GM03348 (cell line): ENCODE results near the gene THOC2.
"Not testable (repeated sequence)": the region's sequence is repeated elsewhere in the genome, so short reads cannot be mapped to it uniquely, and the experiment has no call there.

Source experiments
- DNase-seq: peaks from one replicate; pipeline ENCODE4 v3.0.0; 2012; ENCODE audit warnings: low spot score

THOC2 gene, protein sequence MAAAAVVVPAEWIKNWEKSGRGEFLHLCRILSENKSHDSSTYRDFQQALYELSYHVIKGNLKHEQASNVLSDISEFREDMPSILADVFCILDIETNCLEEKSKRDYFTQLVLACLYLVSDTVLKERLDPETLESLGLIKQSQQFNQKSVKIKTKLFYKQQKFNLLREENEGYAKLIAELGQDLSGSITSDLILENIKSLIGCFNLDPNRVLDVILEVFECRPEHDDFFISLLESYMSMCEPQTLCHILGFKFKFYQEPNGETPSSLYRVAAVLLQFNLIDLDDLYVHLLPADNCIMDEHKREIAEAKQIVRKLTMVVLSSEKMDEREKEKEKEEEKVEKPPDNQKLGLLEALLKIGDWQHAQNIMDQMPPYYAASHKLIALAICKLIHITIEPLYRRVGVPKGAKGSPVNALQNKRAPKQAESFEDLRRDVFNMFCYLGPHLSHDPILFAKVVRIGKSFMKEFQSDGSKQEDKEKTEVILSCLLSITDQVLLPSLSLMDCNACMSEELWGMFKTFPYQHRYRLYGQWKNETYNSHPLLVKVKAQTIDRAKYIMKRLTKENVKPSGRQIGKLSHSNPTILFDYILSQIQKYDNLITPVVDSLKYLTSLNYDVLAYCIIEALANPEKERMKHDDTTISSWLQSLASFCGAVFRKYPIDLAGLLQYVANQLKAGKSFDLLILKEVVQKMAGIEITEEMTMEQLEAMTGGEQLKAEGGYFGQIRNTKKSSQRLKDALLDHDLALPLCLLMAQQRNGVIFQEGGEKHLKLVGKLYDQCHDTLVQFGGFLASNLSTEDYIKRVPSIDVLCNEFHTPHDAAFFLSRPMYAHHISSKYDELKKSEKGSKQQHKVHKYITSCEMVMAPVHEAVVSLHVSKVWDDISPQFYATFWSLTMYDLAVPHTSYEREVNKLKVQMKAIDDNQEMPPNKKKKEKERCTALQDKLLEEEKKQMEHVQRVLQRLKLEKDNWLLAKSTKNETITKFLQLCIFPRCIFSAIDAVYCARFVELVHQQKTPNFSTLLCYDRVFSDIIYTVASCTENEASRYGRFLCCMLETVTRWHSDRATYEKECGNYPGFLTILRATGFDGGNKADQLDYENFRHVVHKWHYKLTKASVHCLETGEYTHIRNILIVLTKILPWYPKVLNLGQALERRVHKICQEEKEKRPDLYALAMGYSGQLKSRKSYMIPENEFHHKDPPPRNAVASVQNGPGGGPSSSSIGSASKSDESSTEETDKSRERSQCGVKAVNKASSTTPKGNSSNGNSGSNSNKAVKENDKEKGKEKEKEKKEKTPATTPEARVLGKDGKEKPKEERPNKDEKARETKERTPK (N-terminal part only)

DNA sequence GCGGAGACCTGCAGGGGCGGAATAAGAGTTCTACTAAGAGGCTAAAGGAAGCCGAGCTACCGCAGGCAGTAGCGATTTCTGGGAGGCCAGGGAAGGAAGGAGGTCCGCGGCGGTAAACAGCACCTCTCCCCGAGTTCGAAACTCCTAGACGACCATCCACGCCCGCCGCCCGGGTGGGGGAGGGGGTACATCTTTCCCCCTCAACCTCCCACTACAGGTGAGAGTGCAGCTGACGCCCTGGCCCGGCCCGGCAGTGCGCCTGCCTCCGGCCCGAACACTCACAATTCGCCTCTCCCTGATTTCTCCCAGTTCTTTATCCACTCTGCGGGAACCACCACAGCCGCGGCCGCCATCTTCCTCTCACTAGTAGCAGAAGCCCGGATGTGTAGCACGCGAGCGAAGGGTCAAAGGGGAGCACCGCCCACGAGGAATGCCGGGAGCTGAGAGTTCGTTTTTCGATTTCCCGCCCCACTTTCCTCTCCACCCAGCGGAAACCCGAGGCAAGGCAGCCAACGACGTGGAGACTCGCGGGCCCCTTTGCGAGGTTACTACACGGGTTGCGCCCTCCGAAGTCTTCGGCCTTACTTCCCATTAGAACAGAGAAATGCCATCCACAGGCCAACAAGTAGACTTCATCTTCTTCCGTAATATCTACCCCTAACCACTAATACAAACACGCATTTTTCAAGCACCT, at the start of gene THOC2:
Gene THOC2, minus strand, starts transcription at position 383 of the 694 bp plus-strand sequence. Its CDS starts 30 bp downstream, at position 353.
- DNase-seq, result peak; percentile 89

DNA sequence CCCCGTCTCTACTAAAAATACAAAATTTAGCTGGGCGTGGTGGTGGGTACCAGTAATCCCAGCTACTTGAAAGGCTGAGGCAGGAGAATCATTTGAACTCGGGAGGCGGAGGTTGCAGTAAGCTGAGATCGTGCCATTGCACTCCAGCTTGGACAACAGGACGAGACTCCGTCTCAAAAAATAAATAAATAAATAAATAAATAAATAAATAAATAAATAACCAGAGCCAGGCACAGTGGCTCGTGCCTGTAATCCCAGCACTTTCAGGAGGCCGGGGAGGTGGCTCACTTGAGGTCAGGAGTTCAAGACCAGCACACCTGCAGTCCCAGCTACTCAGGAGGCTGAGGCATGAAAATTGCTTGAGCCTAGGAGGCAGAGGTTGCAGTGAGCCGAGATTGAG, 48.9 kb upstream of the THOC2 start:
- DNase-seq, result not testable (repeated sequence)

DNA sequence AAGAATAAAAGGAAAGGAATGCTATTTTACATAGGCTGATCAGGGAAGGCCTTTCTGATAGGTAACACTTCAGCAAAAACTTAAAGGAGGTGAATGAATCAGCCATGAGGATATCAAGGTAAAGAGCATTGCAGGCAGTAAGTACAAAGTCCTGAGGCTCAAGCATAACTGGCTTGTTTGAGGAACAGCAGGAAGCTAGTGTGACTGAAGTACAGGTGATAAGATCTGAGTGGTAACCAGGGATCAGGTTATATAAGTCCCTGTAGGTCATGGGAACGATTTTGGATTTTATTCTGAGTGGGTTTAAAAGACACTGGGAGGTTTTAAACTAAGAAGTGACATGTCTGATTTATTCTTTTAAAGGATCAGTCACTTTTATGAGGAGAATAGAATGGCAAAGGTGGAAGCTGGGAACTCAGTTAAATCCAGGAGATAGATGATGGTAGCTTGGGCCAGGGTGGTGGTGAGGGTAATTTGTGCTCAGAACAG, 47.1 kb upstream of the THOC2 start:
- DNase-seq, result no peak

DNA sequence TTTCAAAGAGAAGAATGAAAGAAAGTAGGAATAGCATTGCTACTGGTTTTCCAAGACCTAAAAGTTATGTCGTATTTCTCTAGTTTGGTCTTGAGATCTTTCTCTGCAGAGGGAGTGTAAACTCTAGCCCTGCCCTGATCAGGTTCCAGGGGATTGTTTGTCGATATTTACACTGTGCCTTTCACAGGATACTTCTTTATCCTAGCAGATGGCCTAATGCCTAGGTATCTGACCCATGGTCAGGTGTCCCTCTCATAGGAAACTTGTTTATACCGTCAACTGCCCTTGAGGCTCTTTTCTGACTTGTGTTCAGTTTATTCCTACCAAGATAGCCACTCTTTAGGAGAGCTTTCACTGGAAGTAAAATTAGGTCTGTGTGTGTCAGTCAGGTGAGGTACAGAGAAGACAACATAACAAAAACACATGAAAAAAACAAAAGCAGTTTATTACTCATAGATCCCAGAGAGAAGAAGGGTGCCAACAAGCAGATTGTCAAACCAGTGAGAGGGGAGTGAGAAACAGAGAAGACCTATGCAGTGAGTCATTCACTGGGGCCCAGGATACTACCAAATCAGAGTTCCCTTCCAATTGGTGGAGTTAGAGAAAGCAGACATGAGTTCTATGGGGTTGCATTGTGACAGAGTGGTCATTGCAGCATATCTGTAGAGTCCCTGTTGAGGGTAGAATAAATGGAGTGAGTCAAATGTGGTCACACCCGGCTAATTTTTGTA, 40.6 kb upstream of the THOC2 start:
- no peak for DNase-seq

DNA sequence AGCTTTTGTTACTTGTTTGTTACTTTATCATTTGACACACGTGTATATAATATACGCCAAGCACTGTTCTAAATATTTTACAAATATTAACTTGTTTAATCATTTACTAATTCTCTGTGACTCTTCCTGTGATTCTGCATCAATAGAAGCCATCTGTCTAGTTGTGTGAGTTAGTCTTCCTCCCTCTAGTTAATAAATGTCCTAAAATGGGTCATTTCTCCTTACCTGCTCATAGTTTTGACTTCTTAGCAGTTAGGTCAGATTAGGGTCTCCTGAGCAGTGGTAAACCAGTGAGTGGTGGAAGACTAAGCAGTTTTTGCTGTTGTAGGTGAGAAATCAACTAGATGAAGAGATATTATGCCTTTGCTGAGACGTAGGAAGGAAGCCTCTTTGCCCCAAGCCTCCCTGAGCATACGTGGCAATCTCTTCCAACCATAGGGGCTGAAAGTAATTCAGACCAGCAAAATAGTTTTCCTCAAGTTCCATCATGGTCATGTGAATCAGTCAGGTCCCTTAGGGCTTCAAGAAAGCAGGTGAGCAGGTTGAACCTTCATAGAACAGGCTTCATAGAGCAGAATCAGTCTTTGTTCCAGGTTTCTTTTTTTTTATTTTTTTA, 38.7 kb upstream of the THOC2 start:
- no peak for DNase-seq

DNA sequence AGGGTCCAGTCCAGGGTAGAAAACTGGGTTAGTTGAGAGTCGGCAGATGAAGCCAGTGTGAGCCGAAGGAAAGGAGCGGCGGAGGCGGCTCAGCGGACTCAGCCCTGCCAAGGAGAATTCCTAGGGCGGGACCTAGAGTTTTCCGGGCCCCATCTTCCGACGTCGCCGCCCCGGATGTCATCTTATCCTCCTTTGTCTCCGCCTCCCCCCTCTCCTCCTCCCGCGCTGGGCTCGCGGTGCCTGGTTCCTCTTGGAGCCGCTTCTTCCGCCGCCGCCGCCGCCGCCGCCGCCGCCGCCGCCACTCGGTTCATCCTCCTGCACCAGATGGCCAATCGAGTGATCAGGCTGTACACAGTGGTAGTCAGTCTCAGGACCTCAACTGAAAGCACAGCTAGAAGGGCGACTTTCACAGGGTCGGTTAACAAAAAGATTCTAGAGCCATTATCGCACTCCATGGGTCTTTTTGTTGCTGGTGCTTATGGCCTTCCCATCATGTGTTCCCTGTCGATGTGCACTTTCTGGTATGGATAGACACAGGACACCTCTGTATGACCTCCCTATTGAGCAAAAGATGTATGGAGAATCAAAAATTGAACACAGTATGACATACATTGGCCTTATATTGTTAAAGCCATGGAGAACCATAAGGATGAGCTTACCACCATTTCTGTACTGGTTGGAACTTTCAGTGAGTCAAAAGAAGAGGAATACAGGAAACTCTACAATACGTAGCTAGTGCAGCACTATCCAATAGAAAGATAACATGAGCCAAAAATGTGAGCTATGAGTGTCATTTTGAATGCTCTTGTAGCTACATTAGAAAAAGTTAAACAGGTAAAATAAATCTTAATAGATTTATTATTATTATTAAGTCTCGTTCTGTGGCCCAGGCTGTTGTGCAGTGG, 32.4 kb upstream of the THOC2 start:
- DNase-seq, result peak; percentile 91

DNA sequence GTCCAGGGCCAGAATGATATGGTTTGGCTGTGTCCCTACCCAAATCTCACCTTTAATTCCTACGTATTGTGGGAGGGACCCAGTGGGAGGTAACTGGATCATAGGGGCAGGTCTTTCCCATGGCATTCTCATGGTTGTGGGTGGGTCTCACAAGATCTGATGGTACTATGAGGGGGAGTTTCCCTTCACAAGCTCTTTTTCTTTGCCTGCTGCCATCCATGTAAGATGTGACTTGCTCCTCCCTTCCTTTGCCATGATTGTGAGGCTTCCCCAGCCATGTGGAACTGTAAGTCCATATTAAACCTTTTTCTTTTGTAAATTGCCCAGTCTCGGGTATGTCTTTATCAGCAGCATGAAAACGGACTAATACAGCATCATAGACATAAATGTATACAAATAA, 27.0 kb upstream of the THOC2 start:
- not testable (repeated sequence) for DNase-seq

DNA sequence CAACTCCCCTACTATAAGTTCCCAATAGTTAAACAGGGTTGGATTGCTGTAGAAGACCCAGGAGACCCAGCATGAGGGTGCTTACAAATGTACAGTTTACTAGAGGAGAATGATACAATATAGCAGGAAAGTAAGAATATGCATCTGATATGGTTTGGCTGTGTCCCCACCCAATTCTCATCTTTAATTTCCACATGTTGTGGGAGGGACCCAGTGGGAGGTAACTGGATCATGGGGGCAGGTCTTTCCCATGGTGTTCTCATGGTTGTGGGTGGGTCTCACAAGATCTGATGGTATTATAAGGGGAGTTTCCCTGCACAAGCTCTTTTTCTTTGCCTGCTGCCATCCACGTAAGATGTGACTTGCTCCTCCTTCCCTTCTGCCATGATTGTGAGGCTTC, 24.9 kb upstream of the THOC2 start:
- not testable (repeated sequence) for DNase-seq

DNA sequence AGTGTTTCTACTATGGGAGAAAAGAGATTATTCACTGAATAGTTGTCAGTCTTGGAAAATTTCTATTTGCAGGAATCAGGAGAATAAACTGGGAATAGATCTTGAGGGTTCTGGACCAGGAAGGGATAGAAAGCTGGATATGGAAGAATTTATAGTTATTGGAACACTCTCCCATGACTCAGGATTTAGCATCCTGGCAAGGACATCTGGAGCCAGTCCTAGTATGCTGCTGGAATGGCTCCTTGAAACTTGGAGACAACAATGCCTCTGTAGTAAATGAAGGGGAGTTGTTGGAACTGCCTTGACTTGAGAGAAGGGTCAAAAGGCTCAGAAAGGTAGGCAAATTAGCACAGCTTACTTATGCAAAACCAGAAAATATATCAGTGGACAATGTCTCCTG, 23.5 kb upstream of the THOC2 start:
- DNase-seq, result peak; percentile 67

DNA sequence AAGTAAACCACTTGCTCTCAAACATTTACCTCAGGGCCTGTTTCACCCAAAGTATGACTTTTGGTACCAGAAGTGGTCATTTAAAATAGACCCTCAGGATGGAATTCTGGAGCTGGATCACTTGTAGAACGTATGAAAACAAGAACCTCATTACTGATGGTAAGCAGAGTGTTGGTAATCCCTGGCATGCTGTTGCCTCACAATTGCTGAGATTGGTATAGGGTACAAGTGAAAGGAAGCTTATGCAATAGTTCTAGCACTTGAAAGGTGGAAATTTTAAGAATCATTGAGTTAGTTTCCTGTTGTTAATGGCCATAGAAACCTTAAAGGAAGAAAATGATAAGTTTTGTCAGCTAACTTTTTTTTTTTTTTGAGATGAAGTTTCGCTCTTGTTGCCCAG, 22.3 kb upstream of the THOC2 start:
- DNase-seq, result no peak

DNA sequence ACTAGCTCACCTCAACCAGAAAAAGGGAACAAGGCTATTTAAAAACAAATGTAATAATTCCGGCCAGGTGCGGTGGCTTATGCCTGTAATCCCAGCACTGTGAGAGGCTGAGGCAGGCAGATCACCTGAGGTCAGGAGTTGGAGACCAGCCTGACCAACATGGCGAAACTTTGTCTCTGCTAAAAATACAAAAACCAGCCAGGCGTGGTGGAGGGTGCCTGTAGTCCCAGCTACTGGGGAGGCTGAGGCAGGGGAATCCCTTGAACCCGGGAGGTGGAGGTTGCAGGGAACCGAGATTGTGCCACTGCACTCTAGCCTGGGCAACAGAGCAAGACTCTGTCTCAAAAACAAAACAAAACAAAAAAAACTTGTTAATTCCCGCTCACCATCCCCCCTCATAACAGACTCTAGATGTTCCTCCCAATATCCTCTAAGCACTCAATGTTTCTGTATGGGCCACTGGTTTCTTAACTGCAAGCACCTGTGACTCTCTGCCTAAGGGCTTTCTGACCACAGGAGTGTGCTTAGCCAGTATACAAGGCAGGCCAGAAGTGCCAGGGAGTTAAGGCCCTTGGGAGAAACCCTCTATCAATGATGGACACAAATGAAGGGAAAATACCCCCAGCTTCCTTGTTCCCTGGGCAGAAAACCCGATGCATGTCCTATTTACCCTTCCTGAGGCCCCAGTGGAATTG, 21.0 kb upstream of the THOC2 start:
- DNase-seq, result no peak

DNA sequence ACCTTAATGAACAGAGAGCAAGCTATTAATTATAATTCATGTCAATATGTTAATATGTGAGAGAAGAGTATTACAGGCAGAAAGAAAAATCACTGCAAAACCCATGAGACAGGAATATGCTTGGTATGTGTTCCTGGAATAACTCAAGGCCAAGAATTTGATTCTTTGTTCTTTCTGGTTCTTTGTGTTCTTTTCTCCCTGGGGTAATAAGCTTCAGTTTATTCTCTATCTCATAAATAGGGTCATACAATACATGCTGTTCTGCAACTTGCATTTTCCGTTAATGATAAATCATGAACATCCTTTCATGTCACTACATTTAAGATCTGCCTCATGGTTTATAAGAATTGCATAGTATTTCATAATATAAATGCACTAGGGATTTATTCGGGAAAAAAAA, 16.8 kb upstream of the THOC2 start:
- DNase-seq, result peak; percentile 18

DNA sequence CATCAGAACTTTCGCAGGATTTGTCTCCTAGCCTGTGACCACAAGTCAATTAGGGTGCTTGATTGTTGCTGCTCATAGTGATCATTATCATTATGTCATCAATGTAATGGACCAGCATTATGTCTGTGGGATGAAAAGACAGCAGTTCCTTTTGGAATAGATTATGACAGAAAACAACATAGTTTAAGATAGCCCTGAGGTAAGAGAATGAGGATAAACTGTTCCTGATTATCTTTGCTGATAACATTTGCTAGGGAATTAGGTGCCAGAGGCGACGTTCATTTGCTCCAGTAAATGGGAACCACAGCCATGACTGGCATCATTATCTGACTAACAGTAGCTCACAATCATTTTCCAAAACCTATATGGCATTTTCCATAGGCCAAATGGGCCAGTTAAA, 12.7 kb upstream of the THOC2 start:
- DNase-seq, result no peak

DNA sequence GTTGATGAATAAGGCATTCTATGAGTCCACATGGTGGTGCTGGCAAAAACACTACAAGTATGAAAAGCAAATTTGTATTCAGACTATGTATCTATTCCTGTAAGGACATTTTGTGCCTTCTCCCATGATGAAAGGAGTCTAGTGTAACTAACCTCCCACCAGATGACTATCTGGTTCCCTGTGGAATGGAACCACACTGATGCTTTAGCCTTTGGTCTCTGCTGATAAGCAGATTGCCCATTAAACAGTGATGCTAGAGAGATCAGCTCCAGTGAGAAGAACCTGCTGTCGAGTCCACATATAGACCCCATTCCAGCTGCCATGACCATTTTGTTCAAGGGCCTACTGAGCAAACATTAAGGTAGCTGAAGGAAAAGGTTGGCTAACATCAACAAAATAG, 10.5 kb upstream of the THOC2 start:
- DNase-seq, result no peak

DNA sequence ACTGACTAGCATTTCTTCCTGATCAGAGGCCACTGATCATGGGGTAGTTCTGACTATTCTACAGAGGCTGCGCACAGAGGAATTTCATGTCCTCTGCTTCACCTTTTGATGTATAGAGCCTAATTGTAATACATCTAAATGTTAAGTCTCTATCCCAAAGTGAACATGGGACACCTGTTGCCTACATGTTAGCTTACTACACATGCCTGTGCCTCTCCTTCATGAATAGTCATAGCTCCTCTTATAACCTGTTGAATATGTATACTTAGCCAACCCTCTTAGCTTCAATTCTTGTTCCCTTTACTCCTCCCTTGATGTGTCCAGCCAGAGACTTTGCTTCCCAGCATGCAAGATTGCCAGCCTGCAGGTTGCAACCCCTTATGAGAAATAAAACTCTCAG, 9.6 kb upstream of the THOC2 start:
- no peak for DNase-seq

DNA sequence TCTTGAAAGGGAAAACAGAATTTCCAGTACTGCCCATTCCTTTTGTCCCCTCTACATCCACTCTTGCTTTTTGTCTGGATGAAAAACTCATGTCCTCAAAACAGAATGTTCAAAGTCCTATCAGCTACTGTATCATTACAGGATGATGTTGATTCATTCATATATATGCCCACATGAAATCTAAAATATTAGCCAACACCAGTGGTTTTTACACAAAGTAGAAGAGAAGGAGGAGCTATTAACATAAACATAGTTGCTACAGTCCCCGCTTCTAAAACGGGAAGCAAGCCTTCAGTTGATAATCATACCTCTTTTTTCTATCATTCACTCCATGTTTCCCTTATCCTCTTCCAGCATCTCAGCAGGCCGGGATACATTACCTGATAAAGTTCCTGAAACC, 7.7 kb upstream of the THOC2 start:
- no peak for DNase-seq

DNA sequence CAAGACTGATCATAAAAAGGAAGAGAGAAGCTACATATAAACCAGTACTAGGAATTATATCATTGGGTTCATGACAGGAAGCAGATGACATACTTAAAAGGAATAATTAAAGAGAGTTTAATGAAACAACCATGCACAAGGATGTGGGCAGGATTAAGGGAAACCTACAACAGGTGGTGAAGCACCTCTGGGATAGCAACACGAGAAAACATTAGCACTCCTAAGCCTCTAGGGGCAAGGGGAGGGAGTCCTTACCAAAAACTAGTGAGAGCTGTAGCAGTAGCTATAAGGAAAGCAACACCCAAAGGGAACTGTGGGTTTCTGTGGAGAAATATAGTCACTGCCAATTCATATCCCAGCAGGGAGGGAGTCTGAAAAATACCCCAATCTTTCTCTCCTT, 7.2 kb upstream of the THOC2 start:
- no peak for DNase-seq

DNA sequence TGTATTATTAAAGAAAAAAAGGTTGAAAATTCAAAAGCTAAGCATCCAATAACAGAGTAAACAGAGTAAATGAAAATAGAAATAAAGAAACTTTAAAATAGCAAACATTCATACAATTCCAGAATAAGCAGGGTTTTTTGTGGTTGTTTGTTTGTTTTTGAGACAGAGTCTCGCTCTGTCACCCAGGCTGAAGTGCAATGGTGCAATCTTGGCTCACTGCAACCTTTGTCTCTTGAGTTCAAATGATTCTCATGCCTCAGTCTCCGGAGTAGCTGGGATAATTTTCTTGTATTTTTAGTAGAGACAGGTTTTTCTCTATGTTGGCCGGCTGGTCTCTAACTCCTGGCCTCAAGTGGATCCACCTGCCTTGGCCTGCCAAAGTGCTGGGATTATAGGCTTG, 6.6 kb upstream of the THOC2 start:
- DNase-seq, result no peak
